T-helper 1 cell (primary cell): ENCODE measurements around the gene SPTSSA.
A peak's percentile ranks its signal among the peaks of the same experiment; 100 is the strongest.
"Not testable (repeated sequence)": the region's sequence is repeated elsewhere in the genome, so short reads cannot be mapped to it uniquely, and the experiment has no call there.

Source experiments
- DNase-seq, 5 donors: peaks; one replicate each; pipeline ENCODE4 v3.0.0-alpha.2; 2012 to 2020

SPTSSA gene

DNA sequence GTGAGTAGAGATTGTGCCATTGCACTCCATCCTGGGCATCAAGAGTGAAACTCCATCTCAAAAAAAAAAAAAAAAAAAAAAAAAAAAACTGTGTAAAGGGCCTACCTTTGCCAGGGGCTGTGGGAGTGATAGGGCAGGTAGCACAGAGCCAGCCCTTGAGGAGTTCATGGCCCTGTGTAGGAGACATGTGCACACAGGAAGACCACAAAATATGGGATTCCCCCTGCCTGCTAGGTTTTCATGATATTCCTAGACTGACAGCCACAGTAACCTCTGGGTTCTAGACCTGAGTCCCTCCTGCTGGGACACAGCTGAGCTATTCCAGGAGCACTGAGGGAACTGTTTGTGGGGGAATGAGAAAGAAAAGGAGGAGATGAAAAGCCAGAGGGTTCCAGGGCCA, 8.3 kb upstream of the SPTSSA start:
- DNase-seq: no peak

DNA sequence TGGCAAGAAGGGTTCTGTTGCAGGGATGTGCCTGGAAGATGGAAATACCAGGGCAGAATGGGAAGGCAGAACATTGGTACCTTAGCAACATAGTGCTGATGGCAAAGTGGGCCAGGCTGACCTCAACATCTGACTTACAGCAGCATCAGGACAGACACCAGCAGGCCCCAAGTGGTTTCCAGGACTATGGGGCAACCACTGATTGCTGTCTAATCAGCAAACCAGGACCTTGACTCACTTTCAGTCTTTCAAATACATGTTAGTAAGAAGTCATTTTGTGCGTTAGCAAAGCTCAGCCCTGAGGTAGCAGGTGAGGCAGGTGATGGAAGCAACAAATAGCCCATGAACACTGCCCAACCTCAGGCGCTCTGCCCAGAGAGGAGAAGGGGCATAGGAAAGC, 4.7 kb upstream of the SPTSSA start:
- no peak for DNase-seq

DNA sequence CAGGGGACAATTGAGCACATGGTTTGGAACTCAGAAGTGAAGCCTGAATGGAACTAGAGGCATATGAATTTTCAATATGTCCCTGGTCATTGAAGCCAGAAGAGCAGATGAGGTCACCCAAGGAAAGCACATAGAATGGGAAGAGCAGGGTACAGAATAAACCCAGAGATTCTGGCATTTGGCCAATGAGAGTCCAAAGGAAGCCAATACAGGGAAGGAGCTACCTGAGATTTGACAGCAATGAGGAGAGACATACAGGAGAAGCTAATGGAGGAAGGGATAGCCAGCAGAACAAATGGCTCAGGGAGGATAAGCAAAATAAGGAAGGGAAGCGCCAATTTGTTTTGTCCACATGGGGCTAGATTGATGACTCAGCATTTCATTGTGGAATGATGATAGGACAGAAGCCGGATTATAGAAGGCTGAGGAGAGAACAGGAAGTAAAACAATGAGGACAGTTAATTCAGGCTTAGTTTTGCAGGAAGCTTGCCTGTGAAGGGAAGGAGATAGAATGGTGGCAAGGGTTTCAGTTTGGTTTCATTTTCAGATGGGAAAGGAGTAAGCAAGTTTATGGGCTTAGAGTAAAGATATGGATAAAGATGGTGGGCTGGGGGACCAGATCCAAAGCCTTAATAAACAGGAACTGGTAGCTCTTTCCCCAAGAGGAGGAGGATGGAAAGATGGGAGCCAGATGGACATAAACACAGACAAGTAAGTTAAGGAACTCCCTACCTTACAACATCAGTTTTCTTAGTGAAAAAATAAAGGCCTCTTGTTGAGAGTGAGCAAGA, 3.2 kb upstream of the SPTSSA start:
- DNase-seq: peak in 1 of 5 donors; percentile 7

DNA sequence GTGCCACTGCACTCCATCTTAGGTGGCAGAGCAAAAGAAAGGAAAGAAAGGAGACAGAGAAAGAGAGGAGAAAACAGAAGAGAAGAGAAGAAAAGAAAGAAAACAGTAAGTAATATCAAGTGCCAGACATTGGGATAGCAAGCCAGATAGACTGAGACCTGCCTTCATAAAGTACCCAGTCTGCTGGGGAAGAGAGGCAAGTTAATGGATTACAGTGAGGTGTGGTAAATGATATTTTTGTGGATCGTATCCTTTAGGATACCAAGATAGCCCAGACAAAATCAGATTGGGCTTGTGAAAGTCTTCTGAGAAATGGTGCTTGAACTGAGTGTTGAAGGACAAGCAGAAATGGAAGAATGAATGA, 1.5 kb upstream of the SPTSSA start:
- no peak for DNase-seq

DNA sequence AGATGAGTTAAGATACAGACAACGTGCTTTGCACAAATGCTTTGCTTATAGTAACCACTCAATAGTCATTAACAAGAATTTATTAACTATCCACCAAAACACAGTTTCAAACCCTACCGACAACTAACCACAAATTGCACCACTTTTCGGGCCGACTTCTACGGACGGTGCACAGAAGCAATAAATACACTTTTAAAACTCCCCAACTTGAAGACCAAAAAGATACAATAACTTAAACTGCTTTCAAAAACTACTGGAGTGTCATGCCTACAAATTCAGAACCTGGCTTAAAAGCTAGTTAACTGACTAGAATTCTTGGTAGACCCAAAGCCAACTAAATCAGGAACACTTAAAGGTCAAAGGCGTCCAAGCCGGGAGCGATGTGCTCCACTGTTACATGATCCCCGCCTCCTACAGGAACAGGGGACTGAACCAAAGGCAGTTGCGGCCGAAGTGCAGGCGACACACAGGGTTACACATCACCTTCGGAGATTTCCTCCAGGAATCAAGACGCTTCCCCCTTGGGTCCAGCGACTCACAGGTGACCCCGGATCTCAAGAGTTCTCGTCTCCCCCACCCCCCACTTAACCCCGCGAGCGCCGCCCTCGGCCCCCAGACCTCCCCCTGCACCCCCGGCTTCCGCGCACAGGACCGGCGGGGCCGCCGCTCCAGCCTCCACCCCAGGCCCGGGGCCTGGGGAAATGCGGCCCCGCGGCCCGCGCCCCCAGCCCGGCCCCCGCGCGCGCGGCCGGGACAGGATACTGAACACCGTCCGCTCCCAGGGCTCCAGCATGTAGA, 507 bp downstream of the SPTSSA start:
- peak in 3 of 5 donors; percentile 2 to 19 (median 12) for DNase-seq

DNA sequence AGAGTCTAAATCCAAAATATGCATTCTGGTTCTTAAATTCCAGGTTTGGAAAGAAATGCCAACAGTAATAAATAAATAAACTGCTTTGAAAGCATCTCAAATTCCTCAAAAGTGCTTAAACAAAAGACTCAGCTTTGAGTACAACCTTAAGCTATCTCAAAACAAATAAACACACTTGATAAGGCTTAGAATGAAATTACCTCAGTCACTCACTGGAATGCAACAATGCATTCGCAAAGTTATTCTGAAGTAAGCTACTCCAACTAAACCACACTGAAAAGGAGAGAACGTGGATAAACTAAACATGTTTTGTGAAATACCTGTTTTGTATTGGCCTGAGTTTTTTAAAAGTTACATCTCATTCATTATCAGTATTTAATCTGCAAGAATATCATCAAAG, 1.2 kb downstream of the SPTSSA start:
- no peak for DNase-seq

DNA sequence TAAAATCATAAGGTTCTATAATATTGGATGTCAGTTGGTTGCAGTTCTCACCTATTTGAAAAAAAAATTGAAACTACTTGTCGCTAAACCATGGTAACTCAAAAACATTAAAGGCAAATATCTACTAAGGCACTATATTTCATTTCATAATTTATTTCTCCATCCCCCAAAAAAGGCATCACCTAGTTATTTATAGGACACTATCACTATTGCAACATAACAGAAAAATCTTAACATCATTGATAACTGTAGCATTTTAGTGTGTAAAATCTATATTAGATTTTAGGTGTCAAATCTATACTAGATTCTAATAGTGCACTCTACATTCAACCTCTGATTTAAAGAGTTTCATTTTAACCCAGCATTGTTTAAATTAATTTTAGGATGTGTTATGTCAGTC, 1.7 kb downstream of the SPTSSA start:
- DNase-seq: no peak

DNA sequence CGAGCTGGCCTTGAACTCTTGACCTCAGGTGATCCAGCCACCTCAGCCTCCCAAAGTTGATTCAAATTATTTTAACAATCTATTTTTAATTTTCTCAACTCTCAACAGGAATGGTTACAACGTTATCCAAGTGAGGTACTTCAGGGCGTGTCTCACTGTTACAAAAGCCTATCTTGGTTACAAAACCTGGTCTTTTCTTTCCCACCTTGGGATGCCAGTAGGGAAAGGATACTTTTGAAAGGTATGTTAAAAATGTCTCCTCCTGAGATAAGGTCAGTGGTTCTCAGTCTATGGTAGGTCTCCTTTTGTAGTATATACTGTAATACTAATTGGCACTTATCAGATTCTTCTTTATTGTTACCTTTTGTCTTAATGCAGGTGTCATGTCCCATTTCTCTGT, 4.9 kb downstream of the SPTSSA start:
- DNase-seq: no peak

DNA sequence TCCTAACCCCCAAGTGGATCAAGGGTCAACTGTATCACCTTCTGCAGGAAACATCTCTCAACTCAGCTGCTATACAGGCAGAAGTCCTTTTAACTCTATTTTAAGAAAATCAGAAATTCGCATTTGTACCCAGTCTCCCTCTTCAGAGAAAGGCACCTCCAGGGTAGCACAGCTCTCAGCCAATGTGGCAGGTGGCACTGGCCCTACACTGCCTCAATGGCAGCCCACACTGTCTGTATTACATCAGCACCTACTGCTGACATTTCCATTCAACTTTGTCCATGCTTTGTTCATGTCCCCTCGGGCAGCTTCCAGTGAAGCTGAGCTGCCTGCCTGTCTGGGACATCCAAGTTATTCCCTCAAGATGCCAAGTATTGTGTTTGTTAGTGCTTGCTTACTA, 8.8 kb downstream of the SPTSSA start:
- no peak for DNase-seq

DNA sequence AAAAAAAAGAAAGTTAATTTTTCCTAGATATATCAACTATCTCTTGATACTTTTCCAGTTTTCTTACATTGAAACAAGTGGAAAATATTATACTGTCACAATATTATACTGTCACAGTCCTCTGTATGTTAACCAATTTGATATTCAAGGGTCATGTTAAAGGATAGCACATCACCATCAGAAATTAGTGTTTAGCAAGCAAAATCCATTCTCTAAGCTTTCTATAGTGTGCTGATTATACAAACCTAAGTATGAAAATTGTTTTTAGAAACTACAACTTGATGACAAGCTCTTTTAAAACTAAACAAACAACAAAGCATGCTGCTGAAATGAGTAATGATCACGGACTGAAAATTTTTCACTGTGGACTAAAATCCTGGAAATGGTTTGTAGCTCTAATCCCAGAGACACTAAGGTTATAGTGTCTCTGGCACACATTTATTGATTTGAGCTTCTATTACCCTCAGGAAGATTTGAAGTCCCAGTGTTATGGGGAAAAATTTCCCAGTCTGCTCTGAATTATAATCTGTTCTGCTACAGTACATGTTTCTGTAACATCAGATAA, 9.7 kb downstream of the SPTSSA start:
- no peak for DNase-seq

DNA sequence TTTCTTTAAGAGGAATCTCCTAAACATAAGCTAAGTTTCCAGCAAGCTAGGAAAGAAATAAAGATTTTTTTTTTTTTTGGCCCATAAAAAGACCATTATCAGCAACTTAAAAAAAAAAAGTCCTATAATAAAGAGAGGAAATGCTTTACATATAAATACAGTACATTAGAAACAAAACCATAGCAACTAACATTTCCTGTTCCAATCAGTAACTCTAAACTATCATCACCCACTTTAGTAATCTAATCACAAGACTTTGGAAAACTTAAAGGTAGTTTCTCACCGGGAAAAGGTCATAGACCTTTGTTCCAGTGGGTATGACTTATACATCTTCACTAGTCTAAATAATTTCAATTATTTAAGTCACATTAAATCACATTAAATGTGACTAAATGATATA, 11.1 kb downstream of the SPTSSA start:
- no peak for DNase-seq

DNA sequence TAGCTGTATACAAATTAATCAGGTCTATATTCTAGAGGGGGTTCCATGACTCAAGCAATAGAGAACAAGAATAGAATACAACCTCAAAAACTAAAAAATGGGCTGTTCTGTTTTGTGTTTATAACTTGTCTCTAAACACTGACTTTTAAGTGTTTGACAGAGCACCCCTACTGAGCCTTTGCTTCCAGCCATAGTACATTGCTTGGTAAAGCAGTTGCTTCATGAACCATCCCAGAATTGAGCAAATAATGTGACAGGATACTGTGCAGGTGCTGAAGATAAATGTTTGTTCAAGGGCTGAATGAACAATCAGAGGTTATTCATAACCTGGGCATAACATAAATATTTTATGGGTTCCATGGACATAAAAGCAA, 11.5 kb downstream of the SPTSSA start:
- no peak for DNase-seq

DNA sequence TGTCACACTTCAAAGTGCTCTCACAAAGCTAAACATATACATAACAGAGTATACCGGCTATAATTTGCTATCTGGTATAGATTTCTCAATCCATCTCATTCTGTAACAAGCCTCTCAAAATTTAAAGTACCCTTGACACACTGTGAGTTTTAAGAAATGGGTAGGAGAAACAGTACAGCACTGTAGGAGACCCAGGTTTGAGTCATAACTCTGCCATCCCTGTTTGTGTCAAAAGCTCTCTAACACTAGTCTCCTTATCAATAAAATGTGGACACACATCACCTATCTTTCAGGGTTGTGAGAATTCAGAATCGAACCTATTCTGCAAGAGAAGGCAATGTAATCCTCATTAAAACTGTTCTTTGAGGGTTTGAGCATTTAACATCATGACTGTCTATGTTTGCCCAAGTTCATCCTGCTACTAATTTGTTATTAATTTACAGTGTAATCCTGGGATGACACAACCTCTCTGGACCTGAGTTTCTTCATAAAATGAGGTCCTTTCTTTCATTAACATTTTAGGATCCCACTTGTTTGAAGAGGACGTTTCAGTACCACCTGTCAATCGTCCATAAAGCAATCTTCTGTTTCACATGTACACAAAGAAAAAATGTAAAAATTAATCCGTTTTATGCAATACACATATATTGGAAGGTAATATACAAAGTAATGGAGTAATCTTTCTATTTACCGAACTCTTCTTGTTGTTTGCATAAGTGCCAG, 12.1 kb downstream of the SPTSSA start:
- no peak for DNase-seq

DNA sequence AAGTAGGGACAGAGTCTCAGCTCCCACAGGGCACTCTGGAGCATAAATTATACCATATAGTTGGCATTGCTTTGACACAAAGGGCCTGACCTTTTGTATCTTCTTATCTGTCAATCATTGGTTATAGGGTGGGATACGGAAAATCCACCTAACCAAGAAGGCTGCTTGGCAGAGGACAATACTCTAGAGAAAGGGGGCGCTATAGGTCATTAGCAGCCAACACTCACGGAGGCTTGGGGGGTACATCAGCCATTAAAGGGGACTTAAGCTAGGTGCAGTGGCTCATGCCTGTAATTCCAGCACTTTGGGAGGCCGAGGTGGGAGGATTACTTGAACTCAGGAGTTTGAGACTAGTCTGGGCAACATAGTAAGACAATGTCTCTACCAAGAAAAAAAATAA, 22.9 kb downstream of the SPTSSA start:
- DNase-seq: no peak

DNA sequence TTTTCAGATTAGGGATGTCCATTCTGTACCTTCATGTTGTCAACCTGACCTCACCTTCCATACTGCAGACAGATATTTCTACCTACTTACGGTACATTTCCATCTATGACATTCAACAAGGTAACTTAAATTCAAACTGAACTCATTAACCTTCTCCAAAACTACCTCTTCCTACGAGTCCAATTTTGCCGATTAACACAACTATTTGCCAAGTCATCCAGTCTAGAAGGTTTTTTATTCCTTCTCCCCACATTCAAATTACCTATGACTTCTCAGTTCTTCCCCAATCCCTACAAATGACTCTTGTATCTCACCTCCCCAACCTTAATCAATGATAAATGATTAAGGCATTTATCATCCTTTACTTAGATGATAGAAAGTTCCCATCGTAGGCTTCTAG, 23.6 kb downstream of the SPTSSA start:
- no peak for DNase-seq

DNA sequence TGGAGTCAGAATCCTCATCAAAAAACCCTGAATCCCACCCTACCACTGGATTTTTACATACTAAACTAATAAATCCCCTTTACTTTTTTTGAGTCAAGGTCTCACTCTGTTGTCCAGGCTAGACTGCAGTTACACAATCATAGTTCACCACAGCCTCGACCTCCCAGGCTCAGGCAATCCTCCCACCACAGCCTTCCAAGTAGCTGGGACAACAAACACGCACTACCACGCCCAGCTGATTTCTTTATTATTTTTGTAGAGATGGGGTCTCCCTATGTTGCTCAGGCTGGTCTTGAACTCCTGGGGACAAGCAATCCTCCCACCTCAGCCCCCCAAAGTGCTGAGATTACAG, 24.3 kb downstream of the SPTSSA start:
- no peak for DNase-seq

DNA sequence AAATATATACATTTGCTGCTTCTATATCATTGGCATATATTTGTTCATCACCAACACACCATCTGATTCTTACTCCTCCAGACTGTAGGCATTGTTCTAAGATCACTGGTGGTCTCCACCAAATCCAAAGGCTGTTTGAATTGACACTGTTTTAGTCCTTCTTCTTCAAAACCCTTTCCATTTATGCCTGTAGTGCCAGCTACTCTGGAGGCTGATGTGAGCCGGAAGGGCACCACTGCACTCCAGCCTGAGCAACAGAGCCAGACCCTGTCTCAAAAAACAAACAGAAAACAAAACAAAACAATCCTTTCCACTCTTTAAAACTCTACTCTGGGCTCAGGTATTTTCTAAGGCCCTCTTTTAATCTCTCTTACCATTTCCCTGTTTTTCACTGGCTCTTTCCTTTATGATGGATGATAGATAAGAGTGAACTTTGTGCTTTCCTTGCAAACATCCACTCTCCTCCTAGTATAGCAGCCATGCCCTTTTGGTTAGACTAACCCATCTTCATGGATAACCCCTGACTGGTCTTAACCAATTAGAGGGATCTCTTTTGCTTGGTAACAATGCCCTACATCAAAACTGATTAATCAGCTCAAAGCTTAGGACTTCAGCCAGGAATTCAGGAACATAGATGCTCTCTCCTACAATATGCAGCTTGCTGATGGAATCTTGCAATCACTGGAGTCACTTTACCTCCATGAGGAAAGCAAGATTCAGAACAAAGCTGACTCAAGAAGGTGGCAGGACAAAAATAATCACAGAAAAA, 24.9 kb downstream of the SPTSSA start:
- DNase-seq: no peak

DNA sequence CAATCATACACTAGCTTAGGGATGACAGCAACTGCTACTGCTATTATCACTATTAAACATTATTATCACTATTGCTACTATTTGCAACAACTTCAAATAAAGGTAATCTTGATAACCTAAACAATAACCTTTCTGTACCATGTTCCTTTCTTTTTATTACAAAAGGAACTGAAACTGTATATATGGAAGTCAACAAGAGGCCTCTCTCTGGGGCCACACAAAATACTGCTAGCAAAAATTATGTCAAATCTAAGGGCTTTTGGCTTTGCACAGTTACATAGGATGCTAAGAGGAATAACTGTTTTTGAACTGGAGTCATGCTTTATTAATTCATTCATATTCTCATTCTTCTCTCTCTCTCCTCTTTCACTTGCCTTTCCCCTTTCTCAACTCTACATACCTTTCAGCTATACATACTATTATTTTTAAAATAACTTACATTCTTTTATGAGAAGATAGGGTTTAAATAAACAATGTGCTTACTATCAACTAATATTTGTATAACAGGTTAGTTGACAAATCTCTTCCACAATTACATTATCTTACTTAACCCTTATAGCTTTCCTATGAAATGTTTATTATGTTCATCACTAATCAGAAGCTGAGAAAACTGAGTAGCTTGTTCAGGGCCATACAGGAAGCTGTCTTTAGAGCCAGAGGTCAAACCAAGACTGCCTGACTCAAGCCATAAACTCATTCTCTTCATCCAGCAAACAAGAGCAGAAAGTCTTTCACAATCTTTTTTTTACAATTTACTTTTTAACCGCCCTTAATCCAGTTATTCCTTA, 25.7 kb downstream of the SPTSSA start:
- no peak for DNase-seq

DNA sequence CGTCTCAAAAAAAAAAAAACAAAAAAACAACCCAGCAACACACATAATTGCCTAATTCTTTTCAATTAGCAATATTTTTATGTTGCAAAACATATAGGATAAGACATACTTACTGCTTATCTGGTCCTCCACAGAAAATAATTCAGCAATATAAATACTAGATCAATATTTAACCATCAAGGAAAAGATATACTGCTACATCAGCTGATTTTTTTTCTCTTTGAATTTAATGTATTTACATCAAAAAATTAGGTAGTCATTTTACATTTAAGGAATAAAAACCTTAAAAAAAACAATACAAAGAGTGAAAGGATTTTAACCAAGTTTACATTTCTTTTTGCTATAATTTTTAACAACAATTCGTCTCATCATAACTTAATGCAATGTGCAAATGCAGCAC, 28.1 kb downstream of the SPTSSA start:
- no peak for DNase-seq

DNA sequence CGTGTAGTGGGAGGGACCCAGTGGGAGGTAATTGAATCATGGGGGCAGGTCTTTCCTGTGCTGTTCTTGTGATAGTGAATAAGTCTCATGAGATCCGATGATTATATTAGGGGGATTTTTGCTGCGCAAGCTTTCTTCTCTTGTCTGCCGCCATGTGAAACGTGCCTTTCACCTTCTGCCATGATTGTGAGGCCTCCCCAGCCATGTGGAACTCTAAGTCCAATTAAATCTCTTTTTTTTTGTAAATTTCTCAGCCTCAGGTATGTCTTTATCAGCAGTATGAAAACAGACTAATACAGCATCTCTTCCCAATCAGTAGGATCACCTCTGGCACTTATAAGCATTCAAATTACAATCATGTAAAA, 34.0 kb downstream of the SPTSSA start:
- not testable (repeated sequence) for DNase-seq

DNA sequence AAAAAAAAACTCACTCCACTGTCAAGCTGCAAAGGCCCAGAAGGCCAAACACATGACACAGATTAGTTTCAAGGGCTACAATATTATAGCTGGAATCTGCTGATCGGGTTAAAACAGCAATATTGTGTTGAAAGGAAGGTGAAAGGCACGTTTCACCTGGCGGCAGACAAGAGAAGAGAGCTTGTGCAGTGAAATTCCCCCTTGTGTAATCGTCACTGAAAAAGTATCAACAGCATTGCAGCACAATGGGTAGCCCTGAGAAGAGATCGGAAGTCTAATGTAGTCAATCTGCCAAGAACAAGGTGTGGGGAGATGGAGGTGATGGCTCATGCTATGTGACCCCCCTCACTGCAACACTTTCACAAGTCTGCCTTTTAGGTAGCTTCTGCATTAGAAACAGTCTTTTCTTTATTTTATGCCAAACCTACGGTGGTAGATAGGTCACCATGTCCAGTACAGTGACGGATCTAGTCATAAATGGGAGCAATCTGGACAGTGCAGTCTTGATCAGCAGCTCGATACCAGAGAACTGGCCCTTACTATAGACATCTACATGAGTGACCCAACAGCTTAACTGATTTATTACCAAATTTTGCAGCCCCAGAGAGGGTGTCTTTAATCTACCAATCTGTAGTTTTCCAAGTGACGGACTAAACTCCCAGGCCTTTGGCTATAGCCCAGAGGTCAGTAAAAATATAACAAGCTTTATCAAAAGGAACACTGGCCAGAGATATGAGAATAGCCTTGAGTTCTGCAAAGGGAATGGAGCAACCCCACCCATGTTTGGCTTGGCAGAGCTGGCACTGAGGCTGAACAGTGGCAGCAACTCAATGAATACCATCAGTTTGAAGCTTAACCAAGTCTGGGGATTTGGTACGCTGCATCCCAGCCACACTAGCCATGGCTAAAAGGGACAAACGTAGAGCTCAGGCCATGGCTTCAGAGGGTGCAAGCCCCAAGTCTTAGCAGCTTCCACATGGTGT, 35.4 kb downstream of the SPTSSA start:
- no peak for DNase-seq
